Activated B cell treated with CpG ODN at 0.5 μM for 24 hours (primary cell): ENCODE data around the gene TERT. TPM values are rescaled to one million over a fixed set of nuclear protein-coding genes. Genes with fewer than 3 reads are reported as not detected.

Experiments
- ATAC-seq: fragments of 200-7000 bp; cut with Tn5 transposase; one replicate; pipeline ENCODE4 v1.10.0; 2021; ENCODE audit warnings: low read depth, mild to moderate bottlenecking, moderate library complexity
- CTCF ChIA-PET: fragments of 350-600 bp; sonication (Branson Sonifier 250); formaldehyde crosslinking; loops from one replicate; lab custom pipeline; 2021; ENCODE audit warnings: antibody characterized with exemption; lab: Charles Lee
- POLR2A ChIA-PET: fragments of 350-600 bp; sonication (Branson Sonifier 250); formaldehyde crosslinking; loops from one replicate; lab custom pipeline; 2021; ENCODE audit warnings: antibody characterized with exemption; lab: Charles Lee
- DNase-seq: peaks from one replicate; pipeline ENCODE4 v3.0.0; 2022
- H3K27ac Mint-ChIP-seq: one replicate; pipeline ENCODE4 v1.8.0; 2020; ENCODE audit warnings: mixed read lengths
- H3K27me3 Mint-ChIP-seq: one replicate; pipeline ENCODE4 v1.8.0; 2021; ENCODE audit warnings: mixed read lengths
- H3K36me3 Mint-ChIP-seq: one replicate; pipeline ENCODE4 v1.8.0; 2021; ENCODE audit warnings: low read depth, mixed read lengths
- H3K4me1 Mint-ChIP-seq: one replicate; pipeline ENCODE4 v1.8.0; 2021; ENCODE audit warnings: mixed read lengths
- H3K4me3 Mint-ChIP-seq: one replicate; pipeline ENCODE4 v1.8.0; 2020; ENCODE audit warnings: mild to moderate bottlenecking, mixed read lengths
- H3K9me3 Mint-ChIP-seq: one replicate; pipeline ENCODE4 v1.8.0; 2020; ENCODE audit warnings: mixed read lengths
- CTCF ChIP-seq: fragments of 200-600 bp; IDR thresholded peaks from one replicate; pipeline ENCODE4 v1.8.0; 2022; ENCODE audit warnings: antibody characterized with exemption, mild to moderate bottlenecking
- intact Hi-C: fragments of 100-400 bp; cut with micrococcal nuclease; formaldehyde crosslinking; loops from one replicate; pipeline ENCODE4 v1.15.1; 2024
- total RNA-seq: library from RNA; stranded (reverse); gene quantifications from 2 replicates; pipeline ENCODE4 v1.2.3, GENCODE V29; 2022

TERT gene
- total RNA-seq, 1 donor from 2014 or later: 0.35 TPM

DNA sequence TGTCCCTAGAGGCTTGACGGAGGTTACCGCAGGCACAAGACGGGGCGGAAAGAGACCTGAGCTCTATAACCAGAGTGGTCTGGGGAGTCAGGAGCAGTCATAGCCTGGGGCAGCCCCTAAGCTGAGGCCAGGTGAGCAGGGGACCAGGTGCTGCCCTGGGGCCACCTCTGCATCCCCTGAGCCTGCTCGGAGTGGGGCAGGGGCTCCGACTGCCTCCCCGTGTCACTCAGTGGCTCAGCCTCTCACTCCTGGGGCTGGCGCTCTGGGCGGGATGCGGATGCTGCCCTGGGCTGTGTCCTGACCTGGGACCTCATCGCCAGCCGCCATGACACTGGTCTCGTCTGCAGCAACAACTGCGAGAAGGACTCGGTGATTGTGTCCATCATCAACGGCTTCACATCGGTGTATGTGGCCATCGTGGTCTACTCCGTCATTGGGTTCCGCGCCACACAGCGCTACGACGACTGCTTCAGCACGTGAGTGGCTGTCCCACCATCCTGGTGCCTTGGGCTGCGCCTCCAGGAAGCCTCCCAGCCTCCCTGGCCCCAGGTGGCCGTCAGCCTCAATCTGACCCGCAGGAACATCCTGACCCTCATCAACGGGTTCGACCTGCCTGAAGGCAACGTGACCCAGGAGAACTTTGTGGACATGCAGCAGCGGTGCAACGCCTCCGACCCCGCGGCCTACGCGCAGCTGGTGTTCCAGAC lies 78.5 kb downstream of the TERT start:
- Mint-ChIP-seq H3K4me3 (no peak overlapping the region), H3K27me3 (peaks cover 13% of the 10 kb centered on the region), H3K36me3 (no peaks in the 10 kb centered on the region), H3K27ac (no peak overlapping the region), H3K9me3 (peaks cover 3% of the 10 kb centered on the region), H3K4me1 (no peaks in the 10 kb centered on the region)
- no peak for DNase-seq
- intact Hi-C loops: no loop called here
- ChIA-PET CTCF (no interaction called here), POLR2A (no interaction called here)
- no peak for TF ChIP-seq CTCF
- ATAC-seq: no peak

DNA sequence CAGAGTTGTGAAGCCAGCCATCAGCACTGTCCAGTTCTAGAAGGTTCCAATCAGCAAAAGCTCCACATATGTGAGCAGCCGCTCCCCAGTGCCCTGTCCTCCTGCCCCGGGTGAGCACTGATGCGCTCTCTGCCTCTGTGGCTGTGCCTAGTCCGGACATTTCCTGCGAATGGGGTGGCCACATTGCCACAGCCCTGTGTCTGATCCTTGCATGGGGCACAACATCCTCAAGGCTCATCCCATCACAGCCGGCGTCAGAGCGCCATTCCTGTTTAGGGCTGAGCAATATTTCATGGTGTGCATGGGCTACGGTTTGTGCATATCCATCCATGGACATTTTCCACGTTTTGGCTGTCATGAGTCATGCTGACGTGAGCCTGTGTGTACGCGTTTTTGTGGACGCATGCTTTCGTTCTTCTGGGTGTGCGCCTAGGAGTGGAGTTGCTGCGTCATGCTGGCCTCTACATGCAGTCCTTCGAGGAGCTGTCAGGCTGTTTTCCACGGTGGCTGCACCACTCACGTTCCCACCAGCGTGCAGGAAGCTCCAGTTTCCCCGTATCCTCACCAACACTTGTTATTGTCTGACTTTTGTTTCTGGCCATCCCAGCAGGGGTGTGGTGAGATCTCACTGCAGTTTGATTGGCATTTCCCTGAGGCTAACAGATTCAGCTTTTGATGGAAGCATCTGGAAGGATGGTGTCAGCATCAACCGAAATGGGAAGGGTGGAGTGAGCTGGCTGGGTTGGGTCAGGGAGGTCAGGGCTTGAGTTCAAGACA lies 79.4 kb downstream of the TERT start:
- no peak for TF ChIP-seq CTCF
- Mint-ChIP-seq H3K36me3 (no peaks in the 10 kb centered on the region), H3K4me1 (no peaks in the 10 kb centered on the region), H3K27me3 (peaks cover 13% of the 10 kb centered on the region), H3K9me3 (peaks cover 3% of the 10 kb centered on the region), H3K27ac (no peak overlapping the region), H3K4me3 (no peak overlapping the region)
- intact Hi-C loops: no loop called here
- POLR2A ChIA-PET: no interaction called here
- ATAC-seq (no peak), DNase-seq (no peak)
- CTCF ChIA-PET: no interaction called here

DNA sequence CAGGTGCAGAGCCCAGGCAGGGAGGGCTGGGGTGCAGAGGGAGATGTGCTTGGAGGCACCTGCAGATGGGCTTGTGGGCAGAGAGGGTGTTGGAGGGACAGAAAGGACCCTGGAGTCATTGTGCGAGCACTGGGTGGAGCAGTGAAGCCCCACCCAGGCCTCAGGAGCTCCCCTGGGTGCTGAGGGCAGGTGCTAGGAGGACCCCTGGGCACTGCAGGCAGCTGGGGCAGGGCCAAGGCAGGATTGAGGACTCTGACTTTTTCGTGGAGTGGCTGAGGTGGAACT lies 80.0 kb downstream of the TERT start:
- H3K27ac Mint-ChIP-seq: no peak overlapping the region
- ChIA-PET POLR2A (no interaction called here), CTCF (no interaction called here)
- ATAC-seq (no peak), DNase-seq (no peak)
- peaks cover 3% of the 10 kb centered on the region for H3K9me3 Mint-ChIP-seq
- no peaks in the 10 kb centered on the region for H3K36me3 Mint-ChIP-seq
- intact Hi-C loops: no loop called here
- H3K4me3 Mint-ChIP-seq: no peak overlapping the region
- no peak for TF ChIP-seq CTCF
- H3K4me1 Mint-ChIP-seq: no peaks in the 10 kb centered on the region
- peaks cover 13% of the 10 kb centered on the region for H3K27me3 Mint-ChIP-seq

DNA sequence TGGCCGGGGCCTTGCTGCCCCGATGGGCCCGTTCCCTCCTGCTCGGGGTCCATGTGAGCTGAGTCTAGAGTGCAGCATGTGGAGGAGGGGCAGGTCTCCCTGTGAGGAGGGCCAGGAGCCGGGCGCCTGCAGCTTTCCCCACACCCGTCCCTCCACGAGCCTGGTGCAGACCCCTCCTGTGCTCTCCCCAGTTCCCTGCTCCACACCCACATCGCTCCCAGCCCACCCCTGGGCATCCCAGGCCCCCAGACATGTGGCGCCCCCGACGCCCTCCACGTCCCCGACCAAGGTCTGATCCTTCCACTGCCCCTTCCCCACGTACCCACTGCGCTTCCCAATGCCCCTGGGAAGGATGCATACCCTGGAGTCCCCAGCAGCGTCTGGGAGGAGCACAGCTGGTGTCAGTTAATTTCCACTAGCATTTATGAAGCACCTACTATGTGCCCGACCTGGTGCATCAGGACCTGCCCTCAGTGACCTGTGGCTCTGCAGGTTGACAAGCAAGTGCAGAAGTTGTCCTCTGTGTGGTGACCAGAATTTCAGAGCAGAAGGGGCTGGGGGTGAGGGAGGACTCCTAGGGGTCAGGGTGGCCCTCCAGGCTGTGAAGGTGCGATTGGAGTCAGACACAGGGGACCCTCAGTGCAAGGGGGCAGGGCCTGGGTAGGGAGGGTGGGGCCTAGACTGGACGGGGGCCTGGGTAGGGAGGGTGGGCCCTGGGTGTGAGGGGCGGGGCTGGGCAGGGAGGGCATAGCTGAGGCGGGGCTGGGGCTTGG lies 80.5 kb downstream of the TERT start:
- CTCF ChIA-PET: no interaction called here
- Mint-ChIP-seq H3K27me3 (peaks cover 11% of the 10 kb centered on the region), H3K36me3 (no peaks in the 10 kb centered on the region), H3K9me3 (peaks cover 3% of the 10 kb centered on the region), H3K27ac (no peak overlapping the region), H3K4me1 (no peaks in the 10 kb centered on the region), H3K4me3 (no peak overlapping the region)
- ATAC-seq (no peak), DNase-seq (no peak)
- POLR2A ChIA-PET: no interaction called here
- intact Hi-C loops: no loop called here
- TF ChIP-seq CTCF: no peak
